ENCODE measurements around the gene PRICKLE1. TPM values are rescaled to one million over a fixed set of nuclear protein-coding genes. Genes with fewer than 3 reads are reported as not detected.

The PRICKLE1 gene
- total RNA-seq, 3 donors from 2014 or later (not counting 1 experiment from before 2014, with no cell fraction given) = 0.15 to 0.34 TPM; not detected in 1

GRCh38 chr12:42477941-42478340 lies 111.6 kb downstream of the PRICKLE1 start:
- peaks cover 15% of the 10 kb centered on the region for H3K27me3 ChIP-seq (ENCODE audit: control insufficient read depth, insufficient read depth, low read length)
- no peaks in the 10 kb centered on the region for H3K36me3 ChIP-seq (ENCODE audit: control insufficient read depth, insufficient read depth, low read length)
- no peak overlapping the region for H3K27ac Mint-ChIP-seq
- H3K36me3 Mint-ChIP-seq = no peaks in the 10 kb centered on the region
- H3K4me3 ChIP-seq (ENCODE audit: low read length) = no peak overlapping the region
- intact Hi-C loops (cut with micrococcal nuclease) = no loop called here
- H3K9me3 ChIP-seq (ENCODE audit: control insufficient read depth, insufficient read depth, low read length) = no peaks in the 10 kb centered on the region
- ATAC-seq (no peak), DNase-seq (no peak)
- WGBS (ENCODE audit: insufficient coverage) = 100% methylated on average over 1 of the region's 1 CpG
- H3K27me3 Mint-ChIP-seq (ENCODE audit: low read depth in 2 of 2) = peaks cover 16 to 47% of the 10 kb centered on the region in 2 donors
- H3K4me3 Mint-ChIP-seq = no peak overlapping the region
- peaks cover 0 to 4% of the 10 kb centered on the region in 2 donors for H3K4me1 Mint-ChIP-seq
- peaks cover 9% of the 10 kb centered on the region for H3K4me1 ChIP-seq (ENCODE audit: control insufficient read depth, insufficient read depth, low read length)
- H3K9me3 Mint-ChIP-seq = no peaks in the 10 kb centered on the region
- no peak overlapping the region for H3K27ac ChIP-seq (ENCODE audit: low read length)
- TF ChIP-seq CTCF (IDR thresholded peaks at IDR 0.05) = no peak

- H3K27ac Mint-ChIP-seq = no peak overlapping the region
- H3K36me3 Mint-ChIP-seq = no peaks in the 10 kb centered on the region
- no peak overlapping the region for H3K4me3 Mint-ChIP-seq
- Histone ChIP-seq H3K4me3 (ENCODE audit: low read length) (no peak overlapping the region), H3K4me1 (ENCODE audit: control insufficient read depth, insufficient read depth, low read length) (no peaks in the 10 kb centered on the region), H3K27me3 (ENCODE audit: control insufficient read depth, insufficient read depth, low read length) (no peaks in the 10 kb centered on the region), H3K27ac (ENCODE audit: low read length) (no peak overlapping the region), H3K9me3 (ENCODE audit: control insufficient read depth, insufficient read depth, low read length) (no peaks in the 10 kb centered on the region), H3K36me3 (ENCODE audit: control insufficient read depth, insufficient read depth, low read length) (no peaks in the 10 kb centered on the region)
- no peak for ATAC-seq
- intact Hi-C loops (cut with micrococcal nuclease) = no loop called here
- 66% methylated on average over 3 of the region's 3 CpGs for WGBS (ENCODE audit: insufficient coverage)
- no peak for TF ChIP-seq CTCF (IDR thresholded peaks at IDR 0.05)
- H3K9me3 Mint-ChIP-seq = no peaks in the 10 kb centered on the region
- peaks cover 0 to 2% of the 10 kb centered on the region in 2 donors for H3K4me1 Mint-ChIP-seq
- peaks cover 12 to 31% of the 10 kb centered on the region in 2 donors for H3K27me3 Mint-ChIP-seq (ENCODE audit: low read depth in 2 of 2)
- no peak for DNase-seq
Measured at GRCh38 chr12:42475106-42475505, 114.4 kb downstream of the PRICKLE1 start.

GRCh38 chr12:42474391-42474790 lies 115.2 kb downstream of the PRICKLE1 start:
- no peak for TF ChIP-seq CTCF (IDR thresholded peaks at IDR 0.05)
- no peaks in the 10 kb centered on the region for H3K9me3 ChIP-seq (ENCODE audit: control insufficient read depth, insufficient read depth, low read length)
- ATAC-seq (no peak), DNase-seq (no peak)
- peaks cover 6 to 10% of the 10 kb centered on the region in 2 donors for H3K4me1 Mint-ChIP-seq
- intact Hi-C loops (cut with micrococcal nuclease) = no loop called here
- H3K27ac Mint-ChIP-seq = no peak overlapping the region
- no peaks in the 10 kb centered on the region for H3K36me3 Mint-ChIP-seq
- H3K4me3 Mint-ChIP-seq = no peak overlapping the region
- H3K27ac ChIP-seq (ENCODE audit: low read length) = no peak overlapping the region
- peaks cover under 1% of the 10 kb centered on the region for H3K4me1 ChIP-seq (ENCODE audit: control insufficient read depth, insufficient read depth, low read length)
- no peaks in the 10 kb centered on the region for H3K27me3 ChIP-seq (ENCODE audit: control insufficient read depth, insufficient read depth, low read length)
- H3K9me3 Mint-ChIP-seq = no peaks in the 10 kb centered on the region
- WGBS (ENCODE audit: insufficient coverage) = 83% methylated on average over 1 of the region's 2 CpGs
- peaks cover 9 to 25% of the 10 kb centered on the region in 2 donors for H3K27me3 Mint-ChIP-seq (ENCODE audit: low read depth in 2 of 2)
- no peak overlapping the region for H3K4me3 ChIP-seq (ENCODE audit: low read length)
- H3K36me3 ChIP-seq (ENCODE audit: control insufficient read depth, insufficient read depth, low read length) = no peaks in the 10 kb centered on the region

GRCh38 chr12:42473561-42473960 lies 116.0 kb downstream of the PRICKLE1 start:
- no peak for DNase-seq
- Mint-ChIP-seq H3K9me3 (no peaks in the 10 kb centered on the region), H3K27me3 (ENCODE audit: low read depth in 2 of 2) (peaks cover 12 to 17% of the 10 kb centered on the region in 2 donors), H3K4me1 (peaks cover 15 to 18% of the 10 kb centered on the region in 2 donors), H3K27ac (no peak overlapping the region), H3K36me3 (no peaks in the 10 kb centered on the region), H3K4me3 (no peak overlapping the region)
- no peak for ATAC-seq
- Histone ChIP-seq H3K4me3 (ENCODE audit: low read length) (no peak overlapping the region), H3K36me3 (ENCODE audit: control insufficient read depth, insufficient read depth, low read length) (no peaks in the 10 kb centered on the region), H3K27ac (ENCODE audit: low read length) (no peak overlapping the region), H3K9me3 (ENCODE audit: control insufficient read depth, insufficient read depth, low read length) (no peaks in the 10 kb centered on the region), H3K4me1 (ENCODE audit: control insufficient read depth, insufficient read depth, low read length) (peaks cover 6% of the 10 kb centered on the region), H3K27me3 (ENCODE audit: control insufficient read depth, insufficient read depth, low read length) (no peaks in the 10 kb centered on the region)
- WGBS (ENCODE audit: insufficient coverage) = 88% methylated on average over 1 of the region's 1 CpG
- intact Hi-C loops (cut with micrococcal nuclease) = no loop called here
- TF ChIP-seq CTCF (IDR thresholded peaks at IDR 0.05) = no peak

Measured in natural killer cell (primary cell).